Measurements from ENCODE around the gene DTYMK. TPM values are rescaled to one million over a fixed set of nuclear protein-coding genes. Genes with fewer than 3 reads are reported as not detected.

Gene DTYMK
- total and polyA plus RNA-seq, 2 of the 8 experiments (the other 6 are each of a cell fraction or from before 2014, with no cell fraction given) = 58.3 to 69.9 TPM

GRCh38 chr2:241703032-241703604 is 16.5 kb upstream of the DTYMK start (continued):
- TF ChIP-seq CHD7 (IDR thresholded peaks at IDR 0.05; ENCODE audit: insufficient replicate concordance, low read length) (no peak), CEBPB (IDR thresholded peaks at IDR 0.05; ENCODE audit: low read depth, low read length) (no peak), CBX5 (IDR thresholded peaks at IDR 0.05; ENCODE audit: low read depth, low read length) (no peak), JUND (IDR thresholded peaks at IDR 0.05; ENCODE audit: low read length) (no peak), POU5F1 (IDR thresholded peaks at IDR 0.05; ENCODE audit: low read depth, low read length) (no peak), SP1 (IDR thresholded peaks at IDR 0.05; ENCODE audit: low read depth, low read length) (no peak), MAFK (IDR thresholded peaks at IDR 0.05; ENCODE audit: low read depth, low read length) (no peak), EGR1 (IDR thresholded peaks at IDR 0.05; ENCODE audit: borderline replicate concordance, low read depth, low read length) (no peak), SUZ12 (IDR thresholded peaks at IDR 0.05; ENCODE audit: low read length) (no peak), CBX8 (IDR thresholded peaks at IDR 0.05; ENCODE audit: borderline replicate concordance, low read depth, low read length) (no peak), PHF8 (conservative IDR thresholded peaks at IDR 0.05; ENCODE audit: low read depth, low read length) (no peak), POLR2AphosphoS5 (IDR thresholded peaks at IDR 0.05; ENCODE audit: low read depth, low read length) (no peak), HDAC6 (IDR thresholded peaks at IDR 0.05; ENCODE audit: low read depth, low read length) (no peak)
